NCI-H2107 treated with DMSO at 0.1 percent for 48 hours (cell line): ENCODE results near the gene GIN1.
"Not testable (repeated sequence)": the region's sequence is repeated elsewhere in the genome, so short reads cannot be mapped to it uniquely, and the experiment has no call there.

ENCODE experiments used
- DNase-seq: peaks from one replicate; lab custom pipeline; 2025; ENCODE audit not compliant: unreplicated experiment; lab: John Stamatoyannopoulos, UW

The GIN1 gene, protein sequence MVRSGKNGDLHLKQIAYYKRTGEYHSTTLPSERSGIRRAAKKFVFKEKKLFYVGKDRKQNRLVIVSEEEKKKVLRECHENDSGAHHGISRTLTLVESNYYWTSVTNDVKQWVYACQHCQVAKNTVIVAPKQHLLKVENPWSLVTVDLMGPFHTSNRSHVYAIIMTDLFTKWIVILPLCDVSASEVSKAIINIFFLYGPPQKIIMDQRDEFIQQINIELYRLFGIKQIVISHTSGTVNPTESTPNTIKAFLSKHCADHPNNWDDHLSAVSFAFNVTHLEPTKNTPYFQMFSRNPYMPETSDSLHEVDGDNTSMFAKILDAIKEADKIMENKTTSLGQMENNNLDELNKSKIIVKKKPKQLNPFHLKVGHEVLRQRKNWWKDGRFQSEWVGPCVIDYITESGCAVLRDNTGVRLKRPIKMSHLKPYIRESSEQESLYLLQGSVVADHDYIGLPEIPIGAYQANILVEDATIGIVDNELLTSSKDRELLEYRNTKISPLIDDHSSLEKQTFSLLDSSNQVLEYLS

DNA sequence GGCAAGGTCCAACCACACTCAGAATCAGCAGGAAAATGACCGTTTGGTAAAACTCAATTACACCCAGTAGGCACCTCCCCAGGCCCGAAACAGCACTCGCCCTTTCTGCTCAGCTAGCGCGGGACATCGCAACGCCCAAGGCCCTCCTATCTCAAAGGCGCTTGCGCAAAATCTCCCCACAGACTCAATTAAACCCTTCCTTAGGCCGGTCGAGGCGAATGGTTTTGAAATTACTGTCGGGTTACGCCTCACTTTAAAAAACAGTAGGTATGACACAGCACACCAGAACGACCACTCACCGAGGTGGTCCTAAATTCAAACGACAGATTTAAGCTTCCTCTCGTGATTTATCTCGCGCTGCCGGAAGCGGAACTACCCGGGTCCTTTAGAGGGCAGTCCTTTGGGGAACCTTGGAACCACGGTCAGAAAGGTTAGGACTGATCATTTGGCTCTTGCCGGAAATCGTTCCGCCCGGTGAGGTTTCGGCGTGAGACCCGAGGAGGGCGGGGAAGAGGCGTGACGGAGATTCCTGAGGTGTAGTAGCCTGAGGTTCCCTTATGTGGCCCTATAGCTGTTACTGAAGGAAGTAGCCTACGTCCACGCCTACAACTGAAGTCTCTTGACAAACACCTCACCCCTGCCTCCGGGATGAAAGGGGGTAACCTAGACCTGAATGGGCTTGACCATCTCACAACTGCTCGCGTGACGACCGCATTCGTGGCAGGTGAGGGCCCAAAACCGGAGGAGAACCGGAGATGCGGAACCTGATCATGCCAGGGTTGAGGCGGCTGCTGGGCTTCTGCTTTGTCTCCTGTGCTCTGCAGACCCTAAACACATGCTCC lies at the start of gene GIN1, which contains the start of gene PPIP5K2:
Gene GIN1 (minus strand): TSS at position 374 of the 842 bp plus-strand sequence. CDS start 11,431 bp downstream, outside the sequence.
Gene PPIP5K2 (plus strand): TSS at position 537 of the 842 bp plus-strand sequence. CDS start 9,289 bp downstream, outside the sequence.
- DNase-seq, result peak; percentile 84

DNA sequence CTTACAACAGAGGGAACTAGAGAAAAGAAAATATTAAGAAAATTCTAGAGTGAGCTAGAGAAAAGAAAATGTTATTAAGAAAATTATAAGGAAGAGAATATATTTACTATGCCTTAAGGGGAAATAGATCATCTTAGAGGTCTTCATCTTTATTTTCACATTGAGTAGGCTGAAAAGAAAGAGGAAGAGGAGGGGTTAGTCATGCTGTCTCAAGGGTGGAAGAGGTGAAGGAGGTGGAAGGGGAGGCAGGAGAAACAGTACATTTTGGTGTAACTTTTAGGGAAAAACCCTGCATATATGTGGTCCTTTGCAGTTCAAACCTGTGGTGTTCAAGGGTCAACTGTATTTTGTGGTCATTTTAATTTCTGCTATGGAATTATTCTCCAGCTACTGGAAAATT lies 46.8 kb upstream of the GIN1 start:
- DNase-seq, result no peak

DNA sequence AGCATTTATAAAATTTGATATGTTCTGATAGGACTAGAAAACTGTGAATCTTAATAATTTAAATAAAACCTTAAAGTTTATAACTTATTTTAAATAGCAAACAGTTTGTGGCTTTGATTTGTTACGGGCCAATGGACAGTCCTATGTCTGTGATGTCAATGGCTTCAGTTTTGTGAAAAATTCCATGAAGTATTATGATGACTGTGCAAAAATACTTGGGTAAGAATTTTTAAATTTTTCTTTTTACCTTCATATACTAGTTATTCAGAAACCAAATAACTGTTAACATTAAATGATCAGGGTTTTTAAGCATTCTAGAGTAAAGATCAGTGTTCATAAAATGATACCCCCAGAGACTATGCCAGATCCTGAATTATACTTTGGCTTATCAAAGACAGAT lies 31.2 kb upstream of the GIN1 start:
- DNase-seq, result no peak

DNA sequence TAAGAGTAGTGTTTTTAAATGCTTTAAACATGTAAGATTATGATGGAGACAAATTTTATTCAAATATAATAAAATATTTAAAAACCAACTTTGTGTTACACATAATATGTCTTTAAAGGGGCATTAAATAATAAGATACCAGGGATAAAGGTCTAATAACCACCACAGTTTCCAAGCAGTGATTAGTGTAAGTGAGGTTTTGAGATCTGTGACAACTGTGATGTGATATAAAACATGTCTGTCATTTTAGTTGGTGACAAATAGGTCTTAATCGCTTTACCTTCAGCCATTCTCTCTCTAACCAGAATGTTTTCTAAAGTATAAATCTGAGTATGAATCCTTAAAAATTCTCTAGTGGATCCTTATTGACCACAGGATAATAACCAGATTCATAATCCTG lies 28.3 kb upstream of the GIN1 start:
- DNase-seq, result no peak

DNA sequence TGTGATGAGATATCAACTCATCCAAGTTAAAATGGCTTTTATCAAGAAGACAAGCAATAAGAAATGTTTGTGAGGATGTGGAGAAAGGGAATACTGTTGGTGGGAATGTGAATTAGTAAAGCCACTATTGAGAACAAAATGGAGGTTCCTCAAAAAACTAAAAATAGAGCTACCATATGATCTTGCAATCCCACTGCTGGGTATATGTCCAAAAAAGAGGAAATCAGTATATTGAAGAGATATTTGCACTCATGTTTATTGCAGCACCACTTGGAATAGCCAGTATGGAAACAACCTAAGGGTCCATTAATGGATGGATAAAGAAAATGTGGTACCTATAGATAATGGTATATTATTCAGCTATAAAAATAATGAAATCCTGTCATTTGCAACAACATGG lies 25.3 kb upstream of the GIN1 start:
- DNase-seq, result no peak

DNA sequence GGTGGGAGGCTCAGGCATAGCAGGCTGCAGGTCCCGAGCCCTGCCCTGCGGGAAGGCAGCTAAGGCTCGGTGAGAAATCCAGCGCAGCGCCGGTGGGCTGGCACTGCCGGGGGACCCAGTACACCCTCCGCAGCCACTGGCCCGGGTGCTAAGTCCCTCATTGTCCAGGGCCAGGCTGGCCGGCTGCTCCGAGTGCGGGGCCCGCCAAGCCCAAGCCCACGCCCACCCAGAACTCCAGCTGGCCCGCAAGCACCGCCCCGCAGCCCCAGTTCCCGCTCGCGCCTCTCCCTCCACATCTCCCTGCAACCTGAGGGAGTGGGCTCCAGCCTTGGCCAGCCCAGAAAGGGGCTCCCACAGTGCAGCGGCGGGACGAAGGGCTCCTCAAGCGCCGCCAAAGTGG lies 22.2 kb upstream of the GIN1 start:
- DNase-seq, result not testable (repeated sequence)

DNA sequence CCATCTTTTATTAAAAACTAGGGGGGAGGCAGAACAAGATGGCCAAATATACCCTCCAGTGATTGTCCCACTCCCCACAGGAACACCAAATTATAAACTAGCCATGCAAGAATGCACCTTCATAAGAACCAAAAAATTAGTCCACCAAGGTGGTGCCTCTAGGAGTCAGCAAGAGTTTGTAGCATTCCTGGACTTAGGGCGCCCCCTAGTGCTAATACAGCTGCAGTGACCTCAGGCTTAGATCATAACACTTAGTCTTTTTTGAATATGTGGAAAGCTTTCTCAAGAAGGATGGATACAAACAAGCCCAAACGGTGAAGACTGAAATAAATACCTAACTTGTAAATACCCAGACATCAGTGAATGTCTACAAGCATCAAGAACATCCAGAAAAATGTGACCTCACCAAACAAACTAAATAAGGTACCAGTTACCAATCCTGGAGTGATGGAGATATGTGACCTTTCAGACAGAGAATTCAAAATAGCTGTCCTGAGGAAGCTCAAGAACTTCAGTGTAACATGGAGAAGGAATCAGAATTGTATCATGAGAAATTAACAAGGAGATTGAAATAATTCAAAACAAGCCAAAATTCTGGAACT lies 19.4 kb upstream of the GIN1 start:
- DNase-seq, result peak; percentile 49

DNA sequence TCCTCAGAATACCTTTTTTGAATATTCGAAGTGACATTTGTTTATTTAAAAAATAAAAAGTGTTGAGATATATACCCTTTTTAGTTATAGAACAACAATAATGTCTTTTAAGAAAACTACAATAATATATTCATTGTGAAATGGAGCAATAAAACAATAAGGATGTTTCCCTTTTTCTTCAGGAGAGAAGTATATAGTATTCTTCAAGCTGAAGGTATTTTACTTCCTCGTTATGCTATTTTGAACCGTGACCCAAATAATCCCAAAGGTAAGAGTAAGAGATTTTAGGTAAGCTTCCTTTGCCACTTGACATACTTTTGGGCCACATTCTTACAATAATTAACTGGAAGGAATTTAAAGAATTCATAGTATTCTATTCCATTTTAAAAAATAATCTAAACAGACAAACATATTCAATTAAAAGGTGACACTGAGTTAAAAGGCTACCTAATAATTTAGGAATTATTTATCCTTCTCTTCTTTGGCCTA lies 18.3 kb upstream of the GIN1 start:
- DNase-seq, result no peak

DNA sequence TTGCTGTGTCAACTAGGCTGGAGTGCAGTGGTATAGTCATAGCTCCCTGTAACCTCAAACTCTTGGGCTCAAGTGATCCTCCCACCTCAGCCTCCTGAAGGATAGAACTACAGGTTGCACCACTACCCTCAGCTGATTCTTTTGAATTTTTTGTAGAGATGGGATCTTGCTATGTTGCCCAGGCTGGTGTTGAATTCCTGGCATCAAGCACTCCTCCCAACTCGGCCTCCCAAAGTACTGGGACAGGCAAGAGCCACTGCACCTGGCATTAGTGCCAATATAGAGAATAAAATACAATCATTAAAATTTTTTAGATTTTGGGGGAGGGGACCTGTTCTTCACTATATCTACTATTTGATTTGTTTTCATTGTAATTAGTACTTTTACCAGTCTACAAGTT lies 15.5 kb upstream of the GIN1 start:
- no peak for DNase-seq

DNA sequence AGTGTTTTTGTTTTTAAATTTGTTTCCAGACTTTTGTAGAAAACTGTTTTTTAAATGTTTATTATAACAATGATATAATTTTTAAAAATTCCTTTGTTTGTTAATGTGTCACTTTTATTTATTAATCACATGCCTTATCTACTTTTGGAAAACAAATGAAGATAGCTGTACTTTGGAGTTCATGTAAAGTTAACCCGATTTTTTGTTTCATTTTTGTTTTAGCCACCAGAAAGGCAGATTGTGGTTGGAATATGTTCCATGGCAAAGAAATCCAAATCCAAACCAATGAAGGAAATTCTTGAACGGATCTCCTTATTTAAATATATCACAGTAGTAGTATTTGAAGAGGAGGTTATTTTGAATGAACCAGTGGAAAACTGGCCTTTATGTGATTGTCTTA lies 13.3 kb upstream of the GIN1 start:
- DNase-seq, result no peak

DNA sequence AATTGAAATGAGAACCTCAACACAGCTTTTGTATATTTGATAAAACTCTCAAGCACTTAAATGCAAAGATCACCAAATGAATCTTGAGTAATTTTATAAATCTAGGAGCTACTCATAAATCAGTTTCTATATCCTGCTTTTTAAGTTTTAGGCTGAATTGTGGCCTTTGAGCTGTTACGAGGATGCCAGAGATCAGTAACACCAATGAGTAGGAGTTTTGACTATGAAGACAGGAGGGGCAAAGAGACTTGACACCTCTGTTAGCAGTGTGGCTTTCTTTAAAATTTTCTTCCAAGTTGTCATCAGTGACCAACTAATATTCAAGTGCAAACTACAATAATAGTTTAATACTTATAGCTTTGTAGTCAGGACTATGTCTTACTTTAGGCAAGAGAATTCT lies 12.7 kb upstream of the GIN1 start:
- no peak for DNase-seq

DNA sequence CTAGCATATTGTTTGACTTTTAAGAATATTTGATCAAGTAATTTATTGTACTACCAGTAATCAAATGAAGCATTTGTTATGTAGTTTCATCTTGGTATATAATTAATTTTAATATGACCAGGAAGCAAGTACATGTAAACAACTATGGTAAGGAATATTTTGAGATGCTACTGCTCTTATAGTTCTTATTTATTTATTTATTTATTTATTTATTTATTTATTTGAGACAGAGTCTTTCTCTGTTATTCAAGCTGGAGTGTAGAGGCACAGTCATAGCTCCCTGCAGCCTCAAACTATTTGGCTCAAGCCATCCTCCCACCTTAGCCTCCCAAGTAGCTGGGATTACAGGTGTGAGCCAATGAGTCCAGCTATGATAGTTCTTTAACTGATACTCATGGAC lies 8.3 kb upstream of the GIN1 start:
- no peak for DNase-seq

DNA sequence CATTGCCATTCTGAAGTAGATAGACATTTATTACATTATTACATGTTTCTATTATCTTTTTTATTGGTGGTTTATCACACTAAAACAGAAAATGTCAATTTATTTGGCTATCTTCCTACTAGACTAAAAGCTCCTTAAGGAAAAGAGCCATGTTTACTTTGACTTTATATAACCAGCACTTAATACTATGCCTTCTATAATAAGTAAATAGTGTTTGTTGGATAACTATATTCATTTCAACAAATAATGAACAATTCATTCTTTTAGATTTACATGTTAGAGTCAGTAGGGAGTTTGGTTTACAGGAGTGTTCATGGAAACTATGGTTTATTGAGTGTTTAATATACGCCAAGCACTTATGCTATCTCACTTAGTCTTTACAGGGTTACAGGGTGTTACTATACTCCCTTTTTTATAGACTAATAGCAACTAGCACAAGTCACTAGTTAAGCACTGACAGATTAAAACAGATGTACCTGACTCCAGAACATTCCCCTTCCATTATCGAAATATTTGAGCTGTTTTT lies 7.4 kb upstream of the GIN1 start:
- no peak for DNase-seq

DNA sequence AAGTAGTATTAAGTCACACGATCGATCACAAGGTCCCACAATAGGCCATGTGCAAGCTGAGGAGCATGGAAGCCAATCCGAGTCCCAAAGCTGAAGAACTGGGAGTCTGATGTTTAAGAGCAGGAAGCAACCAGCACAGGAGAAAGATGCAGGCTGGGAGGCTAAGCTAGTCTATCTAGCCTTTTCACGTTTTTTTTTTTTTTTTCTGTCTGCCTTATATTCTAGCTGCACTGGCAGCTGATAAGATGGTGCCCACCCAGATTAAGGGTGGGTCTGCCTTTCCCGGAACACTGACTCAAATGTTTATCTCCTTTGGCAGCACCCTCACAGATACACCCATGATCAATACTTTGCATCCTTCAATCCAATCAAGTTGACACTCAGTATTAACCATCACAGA lies 6.6 kb upstream of the GIN1 start:
- DNase-seq, result no peak

DNA sequence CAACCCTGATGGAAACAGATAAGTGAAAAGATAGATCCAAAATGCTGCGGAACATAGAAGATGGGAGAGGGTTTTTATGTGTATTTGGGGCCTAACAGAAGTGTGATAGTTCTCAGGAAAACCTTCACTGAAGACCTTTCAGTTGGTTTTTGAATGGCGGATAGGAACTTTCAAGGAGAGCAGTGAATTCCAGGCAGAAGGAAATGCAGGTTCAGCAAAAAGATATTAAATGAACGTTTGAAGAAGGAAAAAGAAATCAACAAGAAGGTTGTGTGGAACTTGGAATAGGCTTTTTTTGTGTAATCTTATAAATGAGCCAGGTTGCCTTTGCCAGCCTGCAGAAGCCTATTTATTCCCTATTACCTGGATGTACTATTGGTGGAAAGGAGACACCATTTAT lies 2.3 kb upstream of the GIN1 start:
- no peak for DNase-seq

DNA sequence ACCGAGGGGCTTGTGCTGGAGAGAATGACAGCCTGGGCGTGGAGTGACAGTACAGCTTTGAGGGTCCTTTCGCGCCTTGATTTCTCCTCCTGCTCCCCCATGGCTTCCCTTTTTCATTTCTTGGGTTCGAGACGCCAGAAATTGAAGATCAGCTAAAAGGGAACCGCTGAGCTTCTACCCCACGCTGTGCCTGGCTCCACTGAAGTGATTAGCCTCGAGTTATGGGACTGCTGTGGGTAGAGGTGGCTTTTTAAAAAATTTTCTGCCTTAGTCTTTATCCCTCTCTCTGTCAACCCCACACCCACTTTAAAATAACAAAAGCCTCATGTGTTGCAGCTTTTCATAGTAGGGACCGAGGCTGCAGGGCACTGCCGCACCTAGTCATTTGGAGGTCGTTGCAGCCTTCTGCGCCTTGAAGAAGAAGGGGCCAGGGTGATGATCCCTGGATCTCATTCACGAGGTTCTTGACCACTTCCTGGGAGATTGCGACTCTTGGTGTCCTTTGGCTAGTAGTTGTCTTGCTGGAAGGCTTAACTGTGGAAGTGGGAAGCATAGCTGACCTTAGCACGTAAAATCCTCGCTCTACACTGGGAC lies 766 bp upstream of the GIN1 start:
- DNase-seq, result no peak

DNA sequence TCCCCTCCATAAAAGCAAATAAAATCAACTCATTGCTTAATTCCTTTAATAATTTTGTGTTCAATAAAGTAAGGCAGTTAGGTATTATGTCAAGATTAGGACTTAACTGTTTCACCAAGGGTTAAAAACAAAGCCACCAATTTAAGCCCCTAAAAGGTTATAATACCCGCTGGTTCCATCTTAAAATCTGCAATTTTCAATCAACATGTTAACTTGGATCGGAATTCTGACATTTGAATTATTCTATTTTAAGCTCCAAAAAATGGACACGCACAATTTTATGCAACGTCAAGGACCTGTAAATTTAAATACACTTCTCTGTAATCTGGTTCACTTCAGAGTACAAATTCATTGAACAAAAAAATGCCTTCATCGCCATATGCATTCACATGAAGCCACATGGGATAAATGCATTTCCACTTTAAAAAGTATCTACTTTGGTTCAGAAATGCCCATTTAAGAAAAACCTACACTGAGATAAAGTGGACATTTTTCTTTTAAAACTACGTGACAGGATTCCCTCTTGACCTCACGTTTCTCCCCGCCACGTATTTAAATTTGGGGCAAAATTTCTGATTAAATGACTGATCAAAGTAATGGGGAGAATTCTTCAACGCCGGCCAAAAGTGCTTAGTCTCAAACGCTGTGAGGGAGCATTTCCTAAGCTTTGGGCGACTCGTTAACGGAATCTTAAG lies 721 bp downstream of the GIN1 start:
- no peak for DNase-seq

DNA sequence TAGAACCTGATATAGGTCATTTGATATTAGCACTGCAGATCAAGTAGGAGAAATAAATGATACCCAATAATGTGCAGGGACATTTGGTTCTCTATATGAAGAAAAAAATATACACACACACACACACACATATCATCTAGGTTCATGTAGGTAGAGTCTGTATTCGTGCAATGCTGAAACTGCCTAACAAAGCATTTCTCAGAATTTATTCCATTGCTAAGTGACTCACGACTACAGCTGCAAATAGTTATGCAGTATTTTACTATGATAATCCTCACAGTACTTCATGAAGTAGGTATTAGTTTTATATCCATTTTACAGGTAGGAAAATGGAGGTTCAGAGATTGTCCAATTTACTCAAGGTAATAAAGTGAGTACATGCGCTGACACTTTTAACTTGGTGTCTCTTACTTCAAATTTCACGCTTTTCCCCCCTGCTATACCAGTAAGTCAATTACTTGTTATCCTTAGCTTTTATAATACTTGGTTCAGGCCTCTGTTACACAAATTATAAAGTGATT lies 2.4 kb downstream of the GIN1 start:
- DNase-seq, result no peak

DNA sequence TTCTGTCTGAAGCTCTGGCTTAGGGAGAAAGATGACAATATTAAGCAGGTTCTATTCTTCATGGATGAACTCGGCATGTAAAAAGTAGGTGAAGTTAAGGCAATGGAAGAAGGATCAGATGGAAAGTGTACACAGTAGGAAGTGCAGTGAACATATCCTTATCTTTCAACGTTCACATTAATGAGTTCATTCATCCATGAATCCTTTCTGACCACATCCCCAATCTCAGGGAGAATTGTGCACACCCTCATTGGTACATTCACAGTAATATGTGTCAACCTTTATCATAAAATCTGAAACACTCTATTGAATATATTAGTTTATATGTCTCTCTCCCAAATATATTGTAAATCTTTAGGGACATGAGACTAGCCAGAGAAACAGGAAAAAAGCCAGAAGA lies 5.5 kb downstream of the GIN1 start:
- DNase-seq, result no peak

DNA sequence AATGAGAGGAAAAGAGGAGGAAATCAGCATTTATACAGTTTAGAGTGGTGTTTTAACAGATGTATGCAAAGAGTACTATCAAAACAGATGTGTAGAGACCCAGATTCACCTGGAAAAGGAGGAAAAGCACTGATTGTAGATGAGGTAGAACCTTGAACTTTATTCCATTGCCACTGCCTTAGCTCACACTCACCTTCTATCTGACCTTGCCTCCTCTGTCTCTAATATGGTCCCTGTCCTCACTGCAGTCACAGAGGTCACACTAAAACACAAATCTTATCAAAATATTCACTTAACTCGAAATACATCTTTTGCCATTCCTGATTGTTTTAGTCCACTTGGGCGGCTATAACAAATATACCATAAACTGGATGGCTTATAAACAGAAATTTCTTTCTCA lies 7.0 kb downstream of the GIN1 start:
- no peak for DNase-seq
